Measurements from ENCODE around the gene MS4A18. TPM values are rescaled to one million over a fixed set of nuclear protein-coding genes. Genes with fewer than 3 reads are reported as not detected.

Gene MS4A18
- not detected in 2 replicates for total RNA-seq

GRCh38 chr11:60724420-60724819 lies at the start of gene MS4A18:
TSS of gene MS4A18 (plus strand) at chr11:60724720.

DNA sequence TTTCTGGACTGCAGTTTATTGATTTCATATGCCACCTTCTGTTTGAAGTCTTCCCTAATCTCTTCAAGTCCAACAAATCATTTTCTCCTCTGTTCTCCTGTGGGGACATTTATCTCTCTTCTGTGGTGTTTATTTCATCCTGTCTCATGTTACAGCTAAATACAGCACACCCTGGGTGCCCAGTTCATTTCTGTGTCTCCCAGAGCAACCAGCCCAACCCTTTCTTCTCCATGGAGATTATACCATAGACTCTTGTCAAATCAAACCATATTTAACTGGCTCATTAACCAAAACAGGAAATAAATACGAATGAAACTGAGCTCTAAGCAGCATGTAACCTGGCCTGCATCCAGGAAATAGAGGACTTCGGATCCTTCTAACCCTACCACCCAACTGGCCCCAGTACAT lies 25.2 kb upstream of the MS4A18 start, which contains the start of gene MS4A8:
Gene MS4A8, plus strand, starts transcription at position 329 of the 408 bp plus-strand sequence. CDS start 1,249 bp downstream, outside the sequence.

GRCh38 chr11:60756307-60757032 lies 31.9 kb downstream of the MS4A18 start, which contains the start of gene MS4A15:
TSS of gene MS4A15 (plus strand) at chr11:60756867. CDS start at chr11:60763734, 6,867 bp downstream.

GRCh38 chr11:60785136-60785535 lies 60.6 kb downstream of the MS4A18 start, which contains the start of gene MS4A10:
TSS of gene MS4A10 (plus strand) at chr11:60785333. CDS start at chr11:60790336, 5,003 bp downstream.

Other genes with a start within 250 kb of the MS4A18 start
- not detected in 2 replicates for gene MS4A12, start 231.9 kb upstream of the MS4A18 start, total RNA-seq
- not detected in 2 replicates for gene MS4A13, start 209.3 kb upstream of the MS4A18 start, total RNA-seq
- gene MS4A8, start 25.1 kb upstream of the MS4A18 start, total RNA-seq = not detected in 2 replicates
- not detected in 2 replicates for gene MS4A15, start 32.1 kb downstream of the MS4A18 start, total RNA-seq
- not detected in 2 replicates for gene MS4A10, start 60.6 kb downstream of the MS4A18 start, total RNA-seq
- 13.8 TPM in 2 replicates for gene CCDC86, start 117.4 kb downstream of the MS4A18 start, total RNA-seq
- gene PTGDR2, start 131.2 kb downstream of the MS4A18 start, total RNA-seq = 0.81 and 2.6 TPM in 2 replicates
- gene ZP1, start 142.8 kb downstream of the MS4A18 start, total RNA-seq = 0.12 TPM in 1 of 2 replicates, not detected in the other
- 47.1 and 47.5 TPM in 2 replicates for gene PRPF19, start 181.9 kb downstream of the MS4A18 start, total RNA-seq
- gene TMEM109, start 189.4 kb downstream of the MS4A18 start, total RNA-seq = 32.5 and 34.1 TPM in 2 replicates
- gene TMEM132A, start 199.7 kb downstream of the MS4A18 start, total RNA-seq = 16.0 and 20.4 TPM in 2 replicates
- 18.9 and 27.3 TPM in 2 replicates for gene SLC15A3, start 227.5 kb downstream of the MS4A18 start, total RNA-seq
- not detected in 2 replicates for gene CD6, start 247.0 kb downstream of the MS4A18 start, total RNA-seq

All from hair follicle dermal papilla cell (primary cell).